ENCODE data around the gene WWOX.

The WWOX gene

DNA sequence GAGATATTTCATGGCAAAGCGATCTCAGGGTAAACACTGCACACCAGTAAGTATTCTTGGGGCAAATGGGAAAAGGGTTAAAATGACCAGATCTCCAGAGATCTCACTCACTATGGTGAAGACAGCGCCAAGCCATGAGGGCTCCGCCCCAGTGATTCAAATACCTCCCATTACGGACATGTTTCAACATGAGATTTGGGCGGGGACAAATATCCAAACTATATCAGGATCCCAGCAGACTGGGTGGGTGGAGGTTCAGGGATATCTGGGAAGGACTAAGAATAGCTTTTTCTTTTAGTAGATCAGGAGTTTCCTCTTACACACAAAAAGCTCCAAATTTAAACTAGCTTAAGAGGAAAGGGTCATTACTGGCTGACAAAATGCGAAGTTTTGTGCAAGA lies 181.7 kb downstream of the WWOX start:
- TF ChIP-seq POLR2AphosphoS5 (IDR thresholded peaks at IDR 0.05; ENCODE audit: low read depth, low read length) (no peak), TAF1 (IDR thresholded peaks at IDR 0.05; ENCODE audit: low read depth, low read length) (no peak), PAX5 (IDR thresholded peaks at IDR 0.05; ENCODE audit: insufficient read depth, low read length, severe bottlenecking) (no peak), POLR2A (IDR thresholded peaks at IDR 0.05; ENCODE audit: low read depth, low read length) (no peak), POU2F2 (IDR thresholded peaks at IDR 0.05; ENCODE audit: low read depth, low read length) (no peak), SPI1 (IDR thresholded peaks at IDR 0.05; ENCODE audit: low read depth, low read length) (no peak)

DNA sequence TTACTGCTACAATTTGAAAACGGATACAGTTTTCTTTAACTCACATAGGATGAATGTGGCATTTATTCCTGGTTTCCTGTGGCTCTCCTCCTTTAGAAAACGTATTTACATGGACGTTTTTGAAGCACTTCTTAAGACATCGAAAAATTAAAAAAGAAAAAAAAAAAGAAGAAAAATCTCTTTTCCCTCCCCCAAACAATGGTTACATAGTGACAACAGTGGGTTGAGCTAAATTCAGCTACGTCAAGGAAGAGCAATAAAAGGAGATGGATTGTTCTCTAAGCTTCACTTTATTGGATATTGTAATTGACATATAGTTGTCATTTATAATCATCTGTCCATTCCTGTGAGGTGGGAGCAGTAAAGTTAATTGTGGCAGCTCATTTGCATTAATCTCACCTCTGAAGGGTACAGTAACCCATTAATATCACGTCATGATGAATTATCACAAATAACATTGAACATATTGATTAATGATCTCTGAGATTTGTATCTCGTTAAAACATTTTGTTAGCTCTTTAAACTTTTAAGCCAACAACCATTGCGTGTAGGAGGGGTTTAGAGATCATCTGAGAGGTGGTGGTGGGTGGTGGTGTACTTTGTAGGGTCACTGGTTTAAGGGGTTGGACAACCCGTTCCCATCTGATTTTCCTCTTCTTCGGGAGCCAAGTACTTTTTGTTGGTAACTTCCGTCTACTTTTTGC lies 184.2 kb downstream of the WWOX start:
- FAIRE-seq (no peak), DNase-seq (ENCODE audit: insufficient read length, low spot score) (no peak)
- TF ChIP-seq POLR2AphosphoS5 (IDR thresholded peaks at IDR 0.05; ENCODE audit: low read depth, low read length) (no peak), PAX5 (IDR thresholded peaks at IDR 0.05; ENCODE audit: insufficient read depth, low read length, severe bottlenecking) (no peak), SPI1 (IDR thresholded peaks at IDR 0.05; ENCODE audit: low read depth, low read length) (no peak), POU2F2 (IDR thresholded peaks at IDR 0.05; ENCODE audit: low read depth, low read length) (no peak), POLR2A (IDR thresholded peaks at IDR 0.05; ENCODE audit: low read depth, low read length) (no peak), TAF1 (IDR thresholded peaks at IDR 0.05; ENCODE audit: low read depth, low read length) (no peak)

More for the DNA sequence above, 181.7 kb downstream of the WWOX start:
- DNase-seq (ENCODE audit: insufficient read length, low spot score): no peak
- FAIRE-seq: no peak

DNA sequence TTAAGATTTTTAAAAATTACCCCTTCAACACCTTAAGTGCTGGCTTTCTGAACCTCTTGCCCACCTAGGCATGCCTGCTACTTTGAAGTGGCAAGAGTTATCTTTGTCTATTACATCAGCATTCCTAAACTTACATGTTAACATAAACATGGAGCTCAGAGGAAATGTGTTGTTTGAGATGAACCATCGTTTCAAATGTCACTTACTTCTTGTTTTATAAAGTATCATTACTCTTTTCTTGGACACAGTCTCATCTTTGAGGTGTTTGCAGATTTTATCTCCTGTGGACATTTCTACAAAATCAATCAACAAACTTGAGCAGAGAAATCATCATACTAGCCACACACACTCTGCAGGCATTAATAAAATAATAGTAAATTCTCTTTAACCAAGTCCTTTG lies 184.9 kb downstream of the WWOX start:
- DNase-seq (ENCODE audit: insufficient read length, low spot score) (no peak), FAIRE-seq (no peak)
- TF ChIP-seq POLR2AphosphoS5 (IDR thresholded peaks at IDR 0.05; ENCODE audit: low read depth, low read length) (no peak), POLR2A (IDR thresholded peaks at IDR 0.05; ENCODE audit: low read depth, low read length) (no peak), POU2F2 (IDR thresholded peaks at IDR 0.05; ENCODE audit: low read depth, low read length) (no peak), PAX5 (IDR thresholded peaks at IDR 0.05; ENCODE audit: insufficient read depth, low read length, severe bottlenecking) (no peak), TAF1 (IDR thresholded peaks at IDR 0.05; ENCODE audit: low read depth, low read length) (no peak), SPI1 (IDR thresholded peaks at IDR 0.05; ENCODE audit: low read depth, low read length) (no peak)

DNA sequence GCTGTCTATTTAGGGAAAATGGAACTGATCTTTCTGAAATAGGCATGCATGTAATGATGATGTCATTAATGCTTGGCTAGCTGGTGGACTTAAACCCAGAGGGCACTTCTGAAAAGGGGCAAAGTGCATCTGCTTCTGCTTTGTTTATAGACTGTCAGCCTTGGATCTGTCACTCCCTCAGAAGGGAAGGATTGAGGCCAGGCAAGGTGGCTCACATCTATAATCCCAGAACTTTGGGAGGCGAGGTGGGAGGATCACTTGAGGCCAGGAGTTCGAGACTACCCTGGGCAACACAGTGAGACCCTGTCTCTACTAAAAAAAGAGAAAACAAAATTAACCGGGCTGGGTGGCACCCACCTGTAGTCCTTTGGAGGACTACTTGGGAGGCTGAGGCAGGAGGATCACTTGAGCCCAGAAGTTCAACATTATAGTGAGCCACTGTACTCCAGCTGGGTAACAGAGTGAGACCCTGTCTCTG lies 185.5 kb downstream of the WWOX start:
- no peak for FAIRE-seq
- TF ChIP-seq TAF1 (IDR thresholded peaks at IDR 0.05; ENCODE audit: low read depth, low read length) (no peak), SPI1 (IDR thresholded peaks at IDR 0.05; ENCODE audit: low read depth, low read length) (no peak)
- DNase-seq (ENCODE audit: insufficient read length, low spot score): no peak

DNA sequence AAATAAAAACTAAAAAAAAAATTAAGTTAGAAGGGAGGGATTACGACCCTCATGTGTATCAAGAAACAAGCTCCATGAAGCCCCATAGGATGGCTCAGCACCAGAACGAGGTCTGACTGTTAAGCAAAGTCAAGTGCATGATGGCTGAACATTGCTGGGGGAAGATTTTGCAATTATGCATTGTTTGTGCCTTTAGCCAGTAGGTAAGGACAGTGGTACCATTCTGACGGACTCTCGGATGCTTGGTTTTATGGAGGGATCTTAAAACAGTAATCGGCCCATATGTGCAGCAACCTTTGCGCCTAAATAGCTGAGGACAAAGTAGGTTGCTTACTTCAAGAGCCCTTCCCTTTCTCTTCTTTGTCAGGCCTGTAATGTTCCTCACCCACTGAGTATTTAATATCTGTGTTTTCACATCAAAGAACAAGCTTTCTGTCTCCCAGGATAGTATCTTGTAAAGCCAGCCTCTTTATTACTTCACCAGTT lies 186.0 kb downstream of the WWOX start:
- FAIRE-seq: no peak
- no peak for DNase-seq (ENCODE audit: insufficient read length, low spot score)
- TF ChIP-seq SPI1 (IDR thresholded peaks at IDR 0.05; ENCODE audit: low read depth, low read length) (no peak), PAX5 (IDR thresholded peaks at IDR 0.05; ENCODE audit: insufficient read depth, low read length, severe bottlenecking) (no peak), POLR2AphosphoS5 (IDR thresholded peaks at IDR 0.05; ENCODE audit: low read depth, low read length) (no peak), POLR2A (IDR thresholded peaks at IDR 0.05; ENCODE audit: low read depth, low read length) (no peak), POU2F2 (IDR thresholded peaks at IDR 0.05; ENCODE audit: low read depth, low read length) (no peak), TAF1 (IDR thresholded peaks at IDR 0.05; ENCODE audit: low read depth, low read length) (no peak)

GRCh38 chr16:78286065-78286464 lies 186.6 kb downstream of the WWOX start:
- no peak for TF ChIP-seq POLR2AphosphoS5 (IDR thresholded peaks at IDR 0.05; ENCODE audit: low read depth, low read length)
- TF ChIP-seq TAF1 (IDR thresholded peaks at IDR 0.05; ENCODE audit: low read depth, low read length): no peak
- no peak for TF ChIP-seq SPI1 (IDR thresholded peaks at IDR 0.05; ENCODE audit: low read depth, low read length)
- TF ChIP-seq POLR2A (IDR thresholded peaks at IDR 0.05; ENCODE audit: low read depth, low read length): no peak
- no peak for TF ChIP-seq PAX5 (IDR thresholded peaks at IDR 0.05; ENCODE audit: insufficient read depth, low read length, severe bottlenecking)
- no peak for TF ChIP-seq POU2F2 (IDR thresholded peaks at IDR 0.05; ENCODE audit: low read depth, low read length)
- no peak for FAIRE-seq
- no peak for DNase-seq (ENCODE audit: insufficient read length, low spot score)

DNA sequence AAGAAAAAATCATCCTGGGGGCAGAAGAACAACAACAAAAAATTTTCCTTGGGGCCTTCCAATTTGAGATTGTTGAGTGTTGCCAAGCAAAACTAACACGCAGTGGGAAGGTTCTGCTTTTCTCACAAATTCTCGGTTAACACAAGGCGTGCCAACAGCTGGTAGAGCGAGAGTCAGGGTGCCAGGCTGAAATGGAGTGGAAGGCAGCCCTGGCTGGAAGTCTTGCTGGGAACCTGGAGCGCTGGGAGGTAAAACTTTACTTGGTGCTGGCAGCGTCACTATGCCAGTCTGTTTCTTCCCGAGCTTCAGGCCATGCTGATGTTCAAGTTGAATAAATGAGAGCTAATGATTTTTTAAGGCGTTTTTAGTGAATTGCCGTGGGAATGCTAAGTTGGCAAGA lies 189.4 kb downstream of the WWOX start:
- TF ChIP-seq POU2F2 (IDR thresholded peaks at IDR 0.05; ENCODE audit: low read depth, low read length) (no peak), TAF1 (IDR thresholded peaks at IDR 0.05; ENCODE audit: low read depth, low read length) (no peak), POLR2AphosphoS5 (IDR thresholded peaks at IDR 0.05; ENCODE audit: low read depth, low read length) (no peak), SPI1 (IDR thresholded peaks at IDR 0.05; ENCODE audit: low read depth, low read length) (no peak), PAX5 (IDR thresholded peaks at IDR 0.05; ENCODE audit: insufficient read depth, low read length, severe bottlenecking) (no peak), POLR2A (IDR thresholded peaks at IDR 0.05; ENCODE audit: low read depth, low read length) (no peak)
- DNase-seq (ENCODE audit: insufficient read length, low spot score) (no peak), FAIRE-seq (no peak)

- FAIRE-seq (no peak), DNase-seq (ENCODE audit: insufficient read length, low spot score) (no peak)
- no peak for TF ChIP-seq POU2F2 (IDR thresholded peaks at IDR 0.05; ENCODE audit: low read depth, low read length)
- no peak for TF ChIP-seq POLR2AphosphoS5 (IDR thresholded peaks at IDR 0.05; ENCODE audit: low read depth, low read length)
- TF ChIP-seq PAX5 (IDR thresholded peaks at IDR 0.05; ENCODE audit: insufficient read depth, low read length, severe bottlenecking): no peak
- TF ChIP-seq POLR2A (IDR thresholded peaks at IDR 0.05; ENCODE audit: low read depth, low read length): no peak
- no peak for TF ChIP-seq TAF1 (IDR thresholded peaks at IDR 0.05; ENCODE audit: low read depth, low read length)
- TF ChIP-seq SPI1 (IDR thresholded peaks at IDR 0.05; ENCODE audit: low read depth, low read length): no peak
Measured at GRCh38 chr16:78289373-78289772, 189.9 kb downstream of the WWOX start.

- FAIRE-seq: no peak
- no peak for DNase-seq (ENCODE audit: insufficient read length, low spot score)
- TF ChIP-seq POU2F2 (IDR thresholded peaks at IDR 0.05; ENCODE audit: low read depth, low read length): no peak
Measured at GRCh38 chr16:78289844-78290277, 190.4 kb downstream of the WWOX start.

GRCh38 chr16:78290395-78290794 lies 190.9 kb downstream of the WWOX start:
- DNase-seq (ENCODE audit: insufficient read length, low spot score) (no peak), FAIRE-seq (no peak)
- TF ChIP-seq POU2F2 (IDR thresholded peaks at IDR 0.05; ENCODE audit: low read depth, low read length) (no peak), TAF1 (IDR thresholded peaks at IDR 0.05; ENCODE audit: low read depth, low read length) (no peak), SPI1 (IDR thresholded peaks at IDR 0.05; ENCODE audit: low read depth, low read length) (no peak)

Data from GM12891 (cell line).